Astrocyte (in vitro differentiated cells and primary cell): ENCODE measurements around the gene OVCH2.
"Not testable (repeated sequence)": the region's sequence is repeated elsewhere in the genome, so short reads cannot be mapped to it uniquely, and the experiment has no call there.

Experiments
- CTCF ChIP-seq: IDR thresholded peaks from 2 replicates; pipeline ENCODE4 v1.5.1; 2011; ENCODE audit warnings: low read depth, mild to moderate bottlenecking, inconsistent platforms, low read length, moderate library complexity; ENCODE audit not compliant: insufficient read depth
- EZH2 ChIP-seq: IDR thresholded peaks from 2 replicates; pipeline ENCODE4 v1.6.1; 2012; ENCODE audit warnings: mild to moderate bottlenecking, low read length, inconsistent platforms; ENCODE audit not compliant: insufficient read depth

GRCh38 chr11:7734767-7735166 is 28.5 kb upstream of the OVCH2 start:
- not testable (repeated sequence) for TF ChIP-seq CTCF, EZH2
